ENCODE measurements around the gene SFTPB.
"Not testable (repeated sequence)": the region's sequence is repeated elsewhere in the genome, so short reads cannot be mapped to it uniquely, and the experiment has no call there.

Gene SFTPB

GRCh38 chr2:85659324-85659981, 8.5 kb downstream of the SFTPB start:
- Histone ChIP-seq H3K36me3 (peaks cover 45% of the 10 kb centered on the region), H4K20me1 (peaks cover 7% of the 10 kb centered on the region; the same call in 1 of the 2 replicates)
- TF ChIP-seq Cebpa-rat (IDR thresholded peaks at IDR 0.05): no peak

GRCh38 chr2:85657399-85657798, 10.6 kb downstream of the SFTPB start:
- H3K36me3 ChIP-seq: peaks cover 66% of the 10 kb centered on the region
- not testable (repeated sequence) for H3K27me3 ChIP-seq, H3K4me3 ChIP-seq, H3K9me3 ChIP-seq, H3K9ac ChIP-seq, H3K4me2 ChIP-seq, H3K4me1 ChIP-seq, H3K27ac ChIP-seq, H4K20me1 ChIP-seq

More at GRCh38 chr2:85659324-85659981, 8.5 kb downstream of the SFTPB start:
- Histone ChIP-seq H3K4me2 (no peak overlapping the region), H3K27ac (no peak overlapping the region), H3K4me3 (no peak overlapping the region), H3K9me3 (no peaks in the 10 kb centered on the region), H3K9ac (no peak overlapping the region), H3K27me3 (no peaks in the 10 kb centered on the region), H3K4me1 (no peaks in the 10 kb centered on the region)

- TF ChIP-seq Cebpa-rat (IDR thresholded peaks at IDR 0.05): no peak
- Histone ChIP-seq H3K4me1 (no peaks in the 10 kb centered on the region), H3K36me3 (peaks cover 75% of the 10 kb centered on the region), H3K27ac (no peak overlapping the region), H3K9me3 (no peaks in the 10 kb centered on the region), H4K20me1 (peaks cover 7% of the 10 kb centered on the region; the same call in 1 of the 2 replicates), H3K4me2 (no peak overlapping the region), H3K9ac (no peak overlapping the region), H3K4me3 (no peak overlapping the region), H3K27me3 (no peaks in the 10 kb centered on the region)
Measured at GRCh38 chr2:85656468-85656867, 11.5 kb downstream of the SFTPB start.

GRCh38 chr2:85655961-85656417, 12.0 kb downstream of the SFTPB start:
- no peaks in the 10 kb centered on the region for H3K4me1 ChIP-seq
- H3K27me3 ChIP-seq: no peaks in the 10 kb centered on the region
- TF ChIP-seq Cebpa-rat (IDR thresholded peaks at IDR 0.05): no peak
- peaks cover 7% of the 10 kb centered on the region; the same call in 1 of the 2 replicates for H4K20me1 ChIP-seq
- H3K9ac ChIP-seq: no peak overlapping the region
- no peak overlapping the region for H3K27ac ChIP-seq
- no peaks in the 10 kb centered on the region for H3K9me3 ChIP-seq
- no peak overlapping the region for H3K4me3 ChIP-seq
- H3K4me2 ChIP-seq: no peak overlapping the region
- peaks cover 80% of the 10 kb centered on the region for H3K36me3 ChIP-seq

GRCh38 chr2:85653996-85654395, 14.0 kb downstream of the SFTPB start:
- H3K36me3 ChIP-seq: peaks cover 90% of the 10 kb centered on the region
- no peak overlapping the region for H3K4me2 ChIP-seq
- H3K9ac ChIP-seq: no peak overlapping the region
- no peak for TF ChIP-seq Cebpa-rat (IDR thresholded peaks at IDR 0.05)
- H3K4me1 ChIP-seq: no peaks in the 10 kb centered on the region
- no peak overlapping the region for H3K27ac ChIP-seq
- H3K27me3 ChIP-seq: no peaks in the 10 kb centered on the region
- no peaks in the 10 kb centered on the region for H3K9me3 ChIP-seq
- no peak overlapping the region for H3K4me3 ChIP-seq
- peaks cover 1% of the 10 kb centered on the region; the same call in 1 of the 2 replicates for H4K20me1 ChIP-seq

DNA sequence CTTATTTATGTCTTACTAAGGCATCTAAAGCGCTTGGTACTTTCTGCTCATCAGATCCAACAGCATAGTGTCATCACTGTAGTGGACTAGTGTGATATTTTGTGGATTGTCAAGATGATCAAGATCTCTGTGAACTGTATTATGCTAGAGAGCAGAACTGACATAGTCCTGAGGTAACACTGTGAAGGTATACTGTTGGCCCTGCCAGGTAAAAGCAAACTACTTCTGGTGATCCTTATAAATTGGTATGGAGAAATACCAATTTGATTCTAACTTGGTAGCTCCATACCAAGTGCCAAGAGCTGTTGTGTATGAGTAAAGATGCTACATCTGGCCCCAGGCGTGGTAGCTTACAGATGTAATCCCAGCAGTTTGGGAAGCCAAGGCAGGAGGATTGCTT, 15.9 kb downstream of the SFTPB start:
- Histone ChIP-seq H3K36me3 (peaks cover 98% of the 10 kb centered on the region), H3K27ac (no peak overlapping the region), H3K27me3 (no peaks in the 10 kb centered on the region), H3K4me3 (no peak overlapping the region), H3K4me1 (peaks cover 14% of the 10 kb centered on the region), H3K9ac (no peak overlapping the region), H4K20me1 (peaks cover 20% of the 10 kb centered on the region), H3K9me3 (no peaks in the 10 kb centered on the region), H3K4me2 (no peak overlapping the region)
- TF ChIP-seq Cebpa-rat (IDR thresholded peaks at IDR 0.05): no peak

- Histone ChIP-seq H3K4me2 (no peak overlapping the region), H3K4me3 (no peak overlapping the region), H4K20me1 (peaks cover 29% of the 10 kb centered on the region), H3K27me3 (no peaks in the 10 kb centered on the region), H3K9me3 (no peaks in the 10 kb centered on the region), H3K27ac (no peak overlapping the region), H3K36me3 (peaks cover 98% of the 10 kb centered on the region), H3K4me1 (peaks cover 17% of the 10 kb centered on the region), H3K9ac (no peak overlapping the region)
- no peak for TF ChIP-seq Cebpa-rat (IDR thresholded peaks at IDR 0.05)
Measured at GRCh38 chr2:85651097-85651496, 16.9 kb downstream of the SFTPB start.

DNA sequence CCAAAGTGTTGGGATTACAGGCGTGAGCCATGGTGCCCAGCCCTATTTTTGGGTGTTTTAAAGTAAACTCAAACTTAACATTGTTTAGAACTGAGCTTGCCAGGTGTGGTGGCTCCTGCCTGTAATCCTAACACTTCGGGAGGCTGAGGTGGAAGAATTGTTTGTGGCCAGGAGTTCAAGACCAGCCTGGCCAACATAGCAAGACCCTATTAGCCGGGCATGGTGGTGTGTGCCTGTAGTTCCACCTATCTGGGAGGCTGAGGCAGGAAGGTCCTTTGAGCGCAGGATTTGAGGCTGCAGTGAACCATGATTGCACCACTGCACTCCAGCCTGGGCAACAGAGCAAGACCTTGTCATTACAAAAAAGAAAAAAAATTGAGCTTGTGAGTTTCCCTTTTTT, 17.5 kb downstream of the SFTPB start:
- Histone ChIP-seq H3K4me3 (no peak overlapping the region), H3K27ac (no peak overlapping the region), H3K36me3 (peaks cover 99% of the 10 kb centered on the region), H3K4me2 (no peak overlapping the region), H3K27me3 (no peaks in the 10 kb centered on the region), H3K9ac (no peak overlapping the region), H3K4me1 (peaks cover 17% of the 10 kb centered on the region), H4K20me1 (peaks cover 34% of the 10 kb centered on the region), H3K9me3 (no peaks in the 10 kb centered on the region)
- no peak for TF ChIP-seq Cebpa-rat (IDR thresholded peaks at IDR 0.05)

GRCh38 chr2:85649201-85650190, 18.5 kb downstream of the SFTPB start:
- Histone ChIP-seq H4K20me1 (peaks cover 34% of the 10 kb centered on the region), H3K9ac (no peak overlapping the region), H3K27me3 (no peaks in the 10 kb centered on the region), H3K9me3 (no peaks in the 10 kb centered on the region), H3K4me3 (no peak overlapping the region), H3K4me2 (no peak overlapping the region), H3K36me3 (peaks cover 100% of the 10 kb centered on the region), H3K27ac (no peak overlapping the region), H3K4me1 (peaks cover 17% of the 10 kb centered on the region)
- TF ChIP-seq Cebpa-rat (IDR thresholded peaks at IDR 0.05): no peak

DNA sequence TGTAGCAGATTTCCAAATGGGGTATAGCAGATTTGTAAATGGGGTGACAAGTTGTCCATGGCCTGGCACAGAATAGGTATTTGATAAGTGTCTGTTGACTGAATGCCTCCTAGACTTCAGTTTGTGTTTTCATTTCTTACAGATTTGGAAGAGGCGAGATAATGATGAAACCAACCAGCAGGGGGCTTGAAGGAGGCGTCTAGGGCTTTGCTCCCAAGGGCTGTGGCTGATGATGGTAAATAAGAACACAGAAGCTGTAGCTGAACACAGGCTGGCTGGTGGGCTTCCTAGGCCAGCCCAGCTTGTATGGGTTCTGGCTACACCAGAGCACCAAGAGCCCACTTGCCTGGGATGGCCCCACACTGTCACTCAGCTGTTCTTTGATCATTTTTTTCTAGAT, 19.4 kb downstream of the SFTPB start:
- Histone ChIP-seq H3K9ac (no peak overlapping the region), H3K9me3 (no peaks in the 10 kb centered on the region), H3K4me2 (peak overlapping the region; percentile 25; the same call in 1 of the 2 replicates), H3K4me1 (peaks cover 17% of the 10 kb centered on the region), H3K4me3 (no peak overlapping the region), H3K27me3 (no peaks in the 10 kb centered on the region), H3K36me3 (peaks cover 100% of the 10 kb centered on the region), H4K20me1 (peaks cover 37% of the 10 kb centered on the region), H3K27ac (no peak overlapping the region)
- TF ChIP-seq Cebpa-rat (IDR thresholded peaks at IDR 0.05): no peak
